Measurements from ENCODE around the gene TRIM41.
"Not testable (repeated sequence)": the region's sequence is repeated elsewhere in the genome, so short reads cannot be mapped to it uniquely, and the experiment has no call there.

The TRIM41 gene

DNA sequence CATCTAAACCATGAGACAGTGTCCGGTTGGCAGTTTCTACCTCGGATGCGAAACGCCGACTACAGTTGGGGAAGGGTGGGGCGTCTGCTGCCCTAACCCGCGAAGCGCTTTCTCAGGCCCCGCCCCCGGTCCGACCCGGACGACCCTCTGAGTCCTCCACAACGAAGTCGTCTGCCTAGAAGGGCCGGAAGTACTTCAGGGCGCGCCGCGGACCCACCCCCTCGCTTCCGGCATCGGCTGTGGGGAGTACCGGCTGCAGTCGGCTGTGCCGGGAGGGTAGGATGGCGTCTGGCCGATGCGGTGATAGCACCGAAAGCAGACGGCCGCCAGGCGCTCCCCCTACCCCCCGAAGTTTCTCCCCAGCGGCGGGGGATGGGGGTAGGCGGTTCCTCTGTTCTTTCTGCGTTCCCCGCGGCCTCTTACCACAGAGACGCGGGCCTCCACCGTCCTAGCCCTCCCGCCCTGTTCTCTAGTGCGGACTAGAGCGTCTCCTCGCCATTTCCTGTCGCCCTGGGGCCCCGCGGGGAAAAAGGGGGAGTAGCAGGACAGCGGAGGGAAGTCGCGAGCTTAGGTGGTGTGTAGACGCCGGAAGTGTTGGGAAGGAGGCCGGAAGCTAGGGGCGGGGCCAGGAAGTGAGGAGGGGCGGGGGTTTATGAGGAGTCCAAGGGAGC, at the start of gene TRIM41:
TRIM41 (plus strand) TSS at position 224 of the 671 bp plus-strand sequence. CDS start 719 bp downstream, outside the sequence.
- no peak for DNase-seq

GRCh38 chr5:181173420-181174342, 49.4 kb upstream of the TRIM41 start:
- DNase-seq: no peak

GRCh38 chr5:181176254-181176952, 46.7 kb upstream of the TRIM41 start:
- no peak for DNase-seq

DNA sequence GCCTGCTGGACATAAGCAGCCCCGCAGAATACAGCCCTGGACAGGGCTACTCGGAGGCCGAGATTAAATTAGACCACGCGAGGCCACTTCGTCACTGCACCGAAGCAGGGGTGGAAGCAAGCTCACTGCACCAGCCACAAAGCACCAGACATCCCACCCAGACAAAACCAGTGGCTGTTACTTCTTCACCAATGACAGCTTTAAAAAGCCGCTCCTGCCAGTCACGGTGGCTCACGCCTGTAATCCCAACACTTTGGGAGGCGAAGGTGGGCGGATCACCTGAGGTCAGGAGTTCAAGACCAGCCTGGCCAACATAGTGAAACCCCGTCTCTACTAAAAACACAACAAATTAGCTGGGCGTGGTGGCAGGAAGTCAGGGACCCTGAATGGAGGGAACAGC, 45.5 kb upstream of the TRIM41 start:
- not testable (repeated sequence) for DNase-seq

DNA sequence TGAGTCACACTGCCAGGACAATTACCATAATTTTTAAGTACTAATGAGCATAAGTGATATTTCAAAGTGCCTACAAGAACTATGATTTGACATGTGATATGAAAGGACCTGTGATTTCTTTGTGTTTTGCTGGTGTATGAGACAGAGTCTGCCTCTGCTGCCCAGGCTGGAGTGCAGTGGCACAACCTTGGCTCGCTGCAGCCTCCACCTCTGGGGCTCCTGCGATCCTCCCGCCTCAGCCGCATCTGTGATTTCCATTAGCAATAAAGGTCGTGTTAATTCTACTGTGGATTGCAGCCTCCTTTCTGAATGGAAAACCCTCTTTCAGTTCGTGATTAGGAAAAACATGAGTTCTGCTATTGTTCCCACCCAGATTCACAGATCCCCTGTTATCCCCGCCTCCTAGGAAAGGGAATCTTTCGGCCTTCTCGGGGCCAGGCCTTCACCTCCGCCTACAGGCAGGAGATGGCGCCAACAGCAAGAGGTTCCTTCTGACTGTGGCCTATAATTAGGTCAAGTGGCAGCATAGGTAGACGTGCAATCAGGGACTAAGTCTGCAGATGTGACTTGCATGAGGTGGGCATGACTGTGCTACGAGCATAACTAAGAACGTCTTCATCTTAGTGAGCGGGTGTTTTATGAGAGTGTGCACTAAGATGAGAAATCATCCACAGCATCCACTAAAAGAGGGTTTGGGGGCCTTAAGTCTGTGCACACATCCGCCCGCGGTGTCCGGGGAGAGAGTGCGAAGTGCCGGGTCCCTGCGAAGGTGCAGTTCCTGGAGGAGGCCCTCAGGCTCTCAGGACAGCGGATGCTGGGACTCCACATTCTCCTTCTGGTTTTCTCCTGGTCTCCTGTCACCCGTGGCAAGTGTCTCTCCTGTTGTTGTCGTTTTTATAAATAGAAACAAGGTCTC, 41.2 kb upstream of the TRIM41 start:
- no peak for DNase-seq

DNA sequence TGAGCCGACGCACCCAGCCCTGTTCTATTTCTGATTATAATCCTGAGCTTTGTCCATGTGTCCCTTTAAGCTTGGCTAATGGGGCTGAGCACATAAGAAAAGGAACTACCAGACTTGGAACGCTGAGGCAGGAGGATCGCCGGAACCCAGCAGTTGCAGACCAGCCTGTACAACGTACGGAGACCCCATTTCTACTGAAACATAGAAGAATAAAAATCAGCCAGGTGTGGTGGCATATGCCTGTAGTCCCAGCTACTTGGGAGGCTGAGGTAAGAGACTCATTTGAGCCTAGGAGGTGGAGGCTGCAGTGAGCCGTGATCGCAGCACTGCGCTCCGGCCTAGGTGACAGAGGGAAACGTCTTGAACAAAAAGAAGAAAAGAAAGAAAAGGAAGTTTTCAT, 40.4 kb upstream of the TRIM41 start:
- no peak for DNase-seq

GRCh38 chr5:181184845-181185216, 38.2 kb upstream of the TRIM41 start:
- no peak for DNase-seq

GRCh38 chr5:181185560-181185959, 37.5 kb upstream of the TRIM41 start:
- no peak for DNase-seq

DNA sequence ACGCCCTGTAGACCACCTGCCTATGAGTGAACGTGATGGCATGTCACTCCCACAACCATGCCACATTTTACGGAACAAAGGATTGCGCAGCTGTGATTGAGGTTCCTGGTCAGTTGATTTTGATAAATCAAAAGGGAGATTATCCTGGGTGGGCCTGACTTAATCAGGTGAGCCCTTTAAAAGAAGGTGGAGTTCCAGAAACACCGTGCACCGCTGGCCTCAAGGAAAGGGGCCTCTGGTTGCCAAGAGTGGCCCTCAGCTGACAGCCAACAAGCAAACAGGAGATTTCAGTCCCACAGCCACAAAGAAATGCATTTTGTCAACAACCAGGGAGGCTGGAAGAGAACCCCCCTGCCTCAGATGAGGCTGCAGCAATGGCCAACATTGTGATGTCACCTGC, 37.1 kb upstream of the TRIM41 start:
- DNase-seq: no peak

DNA sequence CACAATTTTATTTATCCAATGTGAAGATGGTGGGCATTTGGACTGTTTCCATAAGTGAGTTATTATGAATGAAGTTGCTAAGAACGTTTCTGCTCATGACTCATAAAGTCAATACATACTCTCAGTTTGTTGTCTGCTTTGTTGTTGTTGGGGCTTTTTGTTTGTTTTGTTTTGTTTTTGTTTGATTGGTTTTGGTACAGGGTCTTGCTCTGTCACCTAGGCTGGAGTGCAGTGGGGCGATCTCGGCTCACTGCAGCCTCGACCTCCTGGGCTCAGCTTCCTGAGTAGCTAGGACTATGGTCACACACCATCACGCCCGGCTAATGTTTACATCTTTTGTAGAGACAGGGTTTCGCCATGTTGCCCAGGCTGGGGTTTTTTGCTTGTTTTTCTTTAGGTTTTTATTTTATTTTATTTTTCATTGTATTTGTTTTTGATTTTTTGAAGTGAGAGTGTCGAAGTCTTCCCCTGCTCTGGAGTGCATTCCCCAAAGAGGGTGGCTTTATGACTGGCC, 36.0 kb upstream of the TRIM41 start:
- no peak for DNase-seq

GRCh38 chr5:181187500-181188213, 35.4 kb upstream of the TRIM41 start:
- DNase-seq: no peak

DNA sequence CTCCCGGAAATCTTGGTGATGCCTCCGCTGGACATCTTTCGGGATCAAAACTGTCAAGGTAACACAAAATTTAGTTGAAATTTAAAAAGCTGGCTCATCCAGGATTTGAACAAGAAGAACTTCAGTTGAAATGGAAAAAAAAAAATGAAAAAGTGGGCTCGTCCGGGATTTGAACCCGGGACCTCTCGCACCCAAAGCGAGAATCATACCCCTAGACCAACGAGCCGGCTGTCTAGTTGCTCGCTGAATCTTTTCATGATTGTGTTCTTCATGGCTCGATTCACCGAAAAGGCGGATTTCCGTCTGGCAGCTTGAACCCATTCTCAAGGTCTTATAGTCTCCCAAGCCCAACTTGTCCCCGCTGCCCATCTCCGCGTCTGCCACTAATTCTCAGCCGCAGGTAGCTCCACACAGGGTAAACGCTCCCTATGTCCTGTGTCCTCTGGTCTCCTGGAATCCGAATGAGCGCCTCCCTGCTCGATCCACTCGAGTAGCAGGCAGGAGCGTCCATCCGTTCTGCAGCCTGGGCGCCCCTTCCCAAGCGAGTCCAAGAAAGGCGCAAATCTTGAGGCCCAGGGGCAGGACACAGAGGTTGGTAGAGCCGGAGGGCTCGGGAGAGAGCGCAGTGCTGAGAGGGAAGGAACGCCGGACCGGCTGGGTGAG, 34.2 kb upstream of the TRIM41 start:
- DNase-seq: no peak

DNA sequence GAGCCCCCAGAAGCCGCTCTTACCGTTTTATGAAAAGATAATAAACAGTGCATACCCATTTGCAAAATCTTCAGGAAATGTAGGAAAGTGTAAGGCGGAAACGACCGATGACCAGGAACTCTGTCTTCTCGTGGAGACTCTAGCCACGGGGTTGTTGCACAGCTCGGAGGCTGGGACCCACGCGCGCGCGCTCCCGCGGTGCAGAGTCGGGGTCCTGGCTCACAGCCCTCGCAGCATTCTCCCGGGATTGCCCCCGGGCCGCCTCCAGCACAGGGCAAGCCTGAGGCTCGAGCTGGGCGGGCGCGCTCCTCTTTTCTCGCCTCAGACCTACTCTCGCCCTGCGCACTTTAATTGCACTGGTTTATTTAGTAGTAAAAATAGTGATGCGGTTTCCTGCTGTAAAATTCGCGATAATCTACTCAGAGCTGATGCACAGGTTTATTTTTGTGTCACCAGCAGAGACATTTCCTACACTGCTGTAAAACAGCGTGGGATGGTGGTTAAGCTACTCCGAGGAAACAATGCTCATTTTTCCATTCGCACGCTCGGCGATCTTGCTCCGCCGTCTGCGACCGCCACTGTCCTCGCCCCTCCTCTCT, 33.6 kb upstream of the TRIM41 start:
- no peak for DNase-seq

DNA sequence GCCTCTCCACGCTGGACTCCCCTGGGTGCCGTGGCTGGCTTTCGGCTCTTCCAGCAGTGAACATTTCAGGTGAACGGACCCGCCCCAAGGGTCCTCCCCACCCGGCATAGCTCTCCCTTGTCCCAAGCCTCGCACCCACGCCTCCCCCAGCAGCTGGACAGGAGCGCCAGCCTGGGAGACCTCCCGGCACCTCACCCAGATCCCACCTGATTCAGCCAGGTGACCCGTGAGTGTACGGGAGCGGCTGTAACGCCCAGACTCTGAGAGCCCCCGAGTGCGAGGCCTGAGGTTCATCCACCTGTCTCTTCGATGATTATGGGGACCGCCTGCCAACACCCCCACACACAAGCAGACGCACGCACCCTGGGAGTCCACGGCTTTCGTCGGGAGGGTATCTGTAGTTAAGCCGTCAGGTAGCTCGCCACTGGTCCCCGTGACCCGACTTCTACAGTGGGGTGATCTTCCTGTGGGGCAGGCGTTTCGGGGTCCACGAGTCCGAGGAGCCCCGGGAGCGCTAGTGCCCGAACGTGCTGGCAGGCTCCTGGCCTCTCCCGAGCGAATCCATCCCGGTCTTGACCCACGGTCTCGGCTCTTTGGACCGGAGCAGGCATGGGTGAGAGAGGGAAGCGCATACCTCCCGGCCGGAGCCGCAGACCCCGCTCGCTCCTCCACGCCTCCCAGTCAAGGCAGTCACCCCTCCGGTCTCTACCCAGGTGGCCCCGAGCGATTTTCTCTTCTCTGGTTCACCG, 32.9 kb upstream of the TRIM41 start:
- DNase-seq: no peak

DNA sequence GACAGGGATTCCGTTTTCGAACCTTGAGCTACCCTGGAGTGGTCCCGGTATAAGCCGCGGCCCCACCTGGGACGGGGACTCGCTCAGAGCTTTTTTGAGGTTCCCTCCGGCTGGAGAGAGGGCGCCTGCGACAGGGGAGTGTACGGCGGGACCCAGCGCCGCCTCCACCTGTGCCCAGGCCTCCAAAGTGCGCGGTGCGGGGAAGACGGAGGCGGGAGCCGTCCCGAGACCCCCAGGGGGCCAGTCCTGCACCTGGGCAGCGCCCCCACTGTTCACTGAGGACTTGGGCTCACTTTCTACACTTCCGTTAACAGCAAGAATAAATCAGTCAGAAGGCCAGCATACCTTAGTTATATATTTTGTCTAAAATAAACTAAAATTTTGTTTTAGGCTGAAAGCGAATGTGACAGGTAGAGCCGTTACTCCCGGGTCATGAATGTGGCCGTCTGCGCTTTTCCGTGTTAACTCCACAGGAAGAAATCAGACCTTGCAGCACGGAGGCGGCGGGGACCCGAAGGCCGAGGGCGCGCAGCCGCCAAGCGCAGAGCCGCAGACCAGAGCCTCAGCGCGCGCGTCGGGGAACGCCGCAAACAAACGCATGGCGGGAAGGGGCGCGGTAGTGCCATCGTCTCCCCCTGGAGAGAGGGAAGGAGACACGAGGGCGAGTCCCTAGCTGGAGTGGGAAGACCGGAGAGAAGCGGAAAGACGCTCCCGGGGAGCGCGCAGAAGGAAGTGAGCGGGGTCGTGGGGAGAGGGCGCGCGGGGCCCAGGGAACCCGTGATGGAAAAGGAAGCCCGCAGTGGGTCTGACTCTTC, 32.2 kb upstream of the TRIM41 start:
- DNase-seq: no peak

DNA sequence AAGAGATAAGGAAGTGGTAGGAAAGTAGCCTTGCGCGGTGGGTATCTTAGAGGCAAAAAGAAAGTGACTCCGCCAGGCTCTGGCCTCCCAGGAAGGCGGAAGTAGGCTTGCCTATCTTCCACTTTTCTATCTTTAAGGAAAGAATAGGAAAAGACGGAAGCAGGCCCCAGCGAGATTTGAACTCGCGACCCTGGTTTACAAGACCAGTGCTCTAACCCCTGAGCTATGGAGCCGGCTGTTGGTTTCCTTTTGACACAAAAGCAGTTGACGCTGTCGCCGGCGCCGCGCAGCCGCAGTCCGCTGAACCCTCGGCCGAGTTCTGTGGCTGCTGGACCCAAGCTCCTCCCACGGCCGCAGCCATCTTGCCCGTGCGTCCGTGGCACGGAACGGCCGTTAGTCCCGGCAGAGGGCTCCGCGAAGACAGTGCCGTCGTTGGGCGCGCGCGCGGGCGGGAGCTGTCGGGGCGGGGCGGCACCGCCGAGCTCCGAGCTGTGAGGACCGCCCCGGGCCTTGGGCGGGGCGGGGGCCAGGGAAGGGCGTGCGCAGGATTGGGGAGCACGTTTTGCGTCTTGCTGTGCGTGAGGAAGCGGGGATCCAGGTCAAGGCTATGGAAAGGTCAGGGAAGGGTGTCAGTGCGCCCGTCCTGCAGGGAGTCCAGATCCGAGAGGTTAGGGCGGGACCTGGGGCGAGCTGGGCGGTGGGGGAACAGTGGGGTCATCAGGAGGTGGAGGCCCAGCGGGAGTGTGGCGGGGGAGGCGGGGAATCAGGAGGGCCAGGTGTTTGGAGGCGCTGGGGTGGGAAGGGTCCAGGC, 31.4 kb upstream of the TRIM41 start:
- no peak for DNase-seq

DNA sequence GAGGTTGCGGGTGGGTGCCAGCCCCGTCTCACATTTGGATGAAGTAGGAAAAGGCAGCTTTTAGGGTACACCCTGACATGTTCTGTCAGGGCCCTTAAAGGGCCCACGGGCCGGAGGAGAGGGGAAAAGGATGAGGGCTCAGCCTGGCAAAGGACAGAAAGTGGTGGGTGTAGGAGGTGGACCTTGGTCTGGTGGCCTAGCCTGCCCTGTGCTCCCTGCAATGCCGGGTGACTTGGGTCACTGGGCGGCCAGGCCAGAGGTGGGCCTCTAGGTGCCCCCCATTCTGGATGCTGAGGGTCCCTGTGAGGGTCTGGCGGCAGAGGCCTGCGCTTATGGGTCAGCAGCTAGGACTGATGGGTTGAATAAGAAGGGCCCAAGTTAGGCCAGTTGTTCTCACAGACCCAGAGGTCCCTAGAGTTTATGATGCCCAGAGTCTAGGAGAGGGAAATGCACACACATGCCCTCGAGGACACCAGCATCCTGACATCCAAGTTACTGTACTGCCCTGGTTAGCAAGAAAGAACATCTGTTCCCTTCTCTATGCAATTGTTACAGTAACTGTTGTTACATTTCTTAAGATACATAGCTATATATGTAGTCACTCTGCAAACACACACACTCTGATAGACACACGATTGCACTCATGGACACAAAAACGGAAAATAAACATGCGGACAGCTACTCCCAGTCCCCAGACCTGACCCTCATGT, 30.6 kb upstream of the TRIM41 start:
- no peak for DNase-seq
